HepG2 (cell line): ENCODE measurements around the gene TMEM198. TPM values are rescaled to one million over a fixed set of nuclear protein-coding genes. Genes with fewer than 3 reads are reported as not detected.

Experiments
- ATF2 ChIP-seq: sonication (generic); formaldehyde crosslinking; IDR thresholded peaks from 2 replicates; pipeline ENCODE4 v1.4.0; 2020; ENCODE audit warnings: missing genetic modification reagents
- CEBPG ChIP-seq: IDR thresholded peaks from 2 replicates; pipeline ENCODE4 v1.6.1; 2016
- CREB1 ChIP-seq, 2 experiments: fragments of 450-650 bp in 1 of 2; IDR thresholded peaks; 2 replicates each; pipeline ENCODE4 v1.6.1; 2016 to 2017; ENCODE audit warnings: control low read depth in 1 of 2, mild to moderate bottlenecking in 1 of 2, missing compliant biosample characterization in 1 of 2, missing genetic modification characterization in 1 of 2
- JUND ChIP-seq: sonication (generic); formaldehyde crosslinking; IDR thresholded peaks from 2 replicates; pipeline ENCODE4 v1.8.0; 2022; ENCODE audit warnings: mild to moderate bottlenecking, missing genetic modification reagents
- KLF6 ChIP-seq: IDR thresholded peaks from 2 replicates; pipeline ENCODE4 v1.8.0; 2016; ENCODE audit warnings: missing biosample characterization, missing genetic modification reagents
- MEIS2 ChIP-seq: sonication (generic); formaldehyde crosslinking; IDR thresholded peaks from 2 replicates; pipeline ENCODE4 v1.9.0; 2021; ENCODE audit warnings: mild to moderate bottlenecking, missing genetic modification reagents
- NAIF1 ChIP-seq: sonication (generic); formaldehyde crosslinking; IDR thresholded peaks from 2 replicates; pipeline ENCODE4 v1.5.0; 2020; ENCODE audit warnings: mild to moderate bottlenecking, missing genetic modification reagents, borderline replicate concordance
- NFKB2 ChIP-seq: sonication (generic); formaldehyde crosslinking; IDR thresholded peaks from 2 replicates; pipeline ENCODE4 v1.4.0; 2020; ENCODE audit warnings: missing genetic modification reagents, borderline replicate concordance
- PCBP2 ChIP-seq: fragments of 200-400 bp; formaldehyde crosslinking; optimal IDR thresholded peaks from 2 replicates; pipeline ENCODE3; 2018; ENCODE audit warnings: low read length, low read depth; ENCODE audit not compliant: poor library complexity, severe bottlenecking
- REPIN1 ChIP-seq: sonication (generic); formaldehyde crosslinking; IDR thresholded peaks from 2 replicates; pipeline ENCODE4 v1.8.0; 2022; ENCODE audit warnings: missing genetic modification reagents, low read depth, mild to moderate bottlenecking, borderline replicate concordance
- REST ChIP-seq, 2 experiments: IDR thresholded peaks; 2 replicates each; pipeline ENCODE4 v1.6.1; 2011 to 2012; ENCODE audit warnings: low read length in 2 of 2, borderline replicate concordance in 1 of 2, low read depth in 1 of 2, mild to moderate bottlenecking in 1 of 2, moderate library complexity in 1 of 2
- ZNF235 ChIP-seq: sonication (generic); formaldehyde crosslinking; IDR thresholded peaks from 2 replicates; pipeline ENCODE4 v1.8.1; 2023; ENCODE audit warnings: mild to moderate bottlenecking, missing genetic modification reagents, borderline replicate concordance
- ZNF746 ChIP-seq: sonication (generic); formaldehyde crosslinking; IDR thresholded peaks from 2 replicates; pipeline ENCODE4 v1.8.0; 2022; ENCODE audit warnings: mild to moderate bottlenecking, missing genetic modification reagents
- ZSCAN12 ChIP-seq: sonication (generic); formaldehyde crosslinking; IDR thresholded peaks from 2 replicates; pipeline ENCODE4 v1.9.0; 2021; ENCODE audit warnings: mild to moderate bottlenecking, missing genetic modification reagents
- polyA plus RNA-seq, 8 experiments: library from polyadenylated mRNA; depleted of rRNA in 3 of 8; stranded (reverse) in 7 of 8; unstranded in 1 of 8; fragments of >200 nt; fragmentation: Illumina TruSeq in 4 of 8; extraction: Trizol in 4 of 8; gene quantifications; 2 replicates each; pipeline versions ENCODE4 v1.2.1 to v1.2.3, GENCODE V29; 2011 to 2016; ENCODE audit warnings: low read depth in 4 of 8, missing spikeins in 1 of 8, mixed read lengths in 1 of 8; ENCODE audit not compliant: insufficient read depth in 1 of 8
- total RNA-seq, 5 experiments: library from RNA; depleted of rRNA; stranded (reverse); fragments of >200 nt; fragmentation: Illumina TruSeq; extraction: Trizol; gene quantifications; 2 replicates each; pipeline ENCODE4 v1.2.3, GENCODE V29; 2016; ENCODE audit warnings: low read depth in 1 of 5
- TF ChIP-seq, protein P1 (sequence below): IDR thresholded peaks from 2 replicates; pipeline ENCODE4 v1.6.1; 2016
- TF ChIP-seq, protein P2 (sequence below), 2 experiments: sonication (generic) in 1 of 2; formaldehyde crosslinking in 1 of 2; IDR thresholded peaks; 2 replicates each; pipeline versions ENCODE4 v1.5.1 to v1.6.1; 2011 to 2020; ENCODE audit warnings: borderline replicate concordance in 1 of 2, low read depth in 1 of 2, low read length in 1 of 2, mild to moderate bottlenecking in 1 of 2, missing genetic modification reagents in 1 of 2, moderate library complexity in 1 of 2
- TF ChIP-seq, protein P3 (sequence below): sonication (generic); formaldehyde crosslinking; IDR thresholded peaks from 2 replicates; pipeline ENCODE4 v1.5.1; 2020; ENCODE audit warnings: missing genetic modification reagents, mild to moderate bottlenecking, borderline replicate concordance

The TMEM198 gene
- total and polyA plus RNA-seq, 2 of the 13 experiments (the other 11 are each of a cell fraction or from before 2014, with no cell fraction given): 17.3 to 23.5 TPM

- TF ChIP-seq, protein P1, sequence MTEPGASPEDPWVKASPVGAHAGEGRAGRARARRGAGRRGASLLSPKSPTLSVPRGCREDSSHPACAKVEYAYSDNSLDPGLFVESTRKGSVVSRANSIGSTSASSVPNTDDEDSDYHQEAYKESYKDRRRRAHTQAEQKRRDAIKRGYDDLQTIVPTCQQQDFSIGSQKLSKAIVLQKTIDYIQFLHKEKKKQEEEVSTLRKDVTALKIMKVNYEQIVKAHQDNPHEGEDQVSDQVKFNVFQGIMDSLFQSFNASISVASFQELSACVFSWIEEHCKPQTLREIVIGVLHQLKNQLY (CRISPR knock-in tag): no peak
- TF ChIP-seq, protein P2, sequence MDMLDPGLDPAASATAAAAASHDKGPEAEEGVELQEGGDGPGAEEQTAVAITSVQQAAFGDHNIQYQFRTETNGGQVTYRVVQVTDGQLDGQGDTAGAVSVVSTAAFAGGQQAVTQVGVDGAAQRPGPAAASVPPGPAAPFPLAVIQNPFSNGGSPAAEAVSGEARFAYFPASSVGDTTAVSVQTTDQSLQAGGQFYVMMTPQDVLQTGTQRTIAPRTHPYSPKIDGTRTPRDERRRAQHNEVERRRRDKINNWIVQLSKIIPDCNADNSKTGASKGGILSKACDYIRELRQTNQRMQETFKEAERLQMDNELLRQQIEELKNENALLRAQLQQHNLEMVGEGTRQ (IDR thresholded peaks at IDR 0.05; ENCODE audit: low read depth, low read length): no peak
- TF ChIP-seq, protein P2 (CRISPR knock-in tag; IDR thresholded peaks at IDR 0.05; ENCODE audit: borderline replicate concordance): no peak
- TF ChIP-seq CREB1 (IDR thresholded peaks at IDR 0.05): no peak
- TF ChIP-seq CREB1 (CRISPR knock-in tag; IDR thresholded peaks at IDR 0.05): no peak
- peak; percentile 84; the same call in 1 of the 2 replicates for TF ChIP-seq REPIN1
- no peak for TF ChIP-seq ZSCAN12 (CRISPR knock-in tag)
- no peak for TF ChIP-seq KLF6 (CRISPR knock-in tag)
- TF ChIP-seq CEBPG: no peak
- no peak for TF ChIP-seq ATF2
- no peak for TF ChIP-seq REST (IDR thresholded peaks at IDR 0.05; ENCODE audit: borderline replicate concordance in 1 of 2, low read depth in 1 of 2, low read length in 2 of 2)
- TF ChIP-seq PCBP2: no peak
- no peak for TF ChIP-seq ZNF746
- TF ChIP-seq ZNF235 (CRISPR knock-in tag): no peak
- no peak for TF ChIP-seq JUND (CRISPR knock-in tag)
- TF ChIP-seq MEIS2: peak; percentile 58; the same call in 1 of the 2 replicates
- peak; percentile 86; the same call in 1 of the 2 replicates for TF ChIP-seq NFKB2 (CRISPR knock-in tag)
- TF ChIP-seq NAIF1 (CRISPR knock-in tag): no peak
- TF ChIP-seq, protein P3, sequence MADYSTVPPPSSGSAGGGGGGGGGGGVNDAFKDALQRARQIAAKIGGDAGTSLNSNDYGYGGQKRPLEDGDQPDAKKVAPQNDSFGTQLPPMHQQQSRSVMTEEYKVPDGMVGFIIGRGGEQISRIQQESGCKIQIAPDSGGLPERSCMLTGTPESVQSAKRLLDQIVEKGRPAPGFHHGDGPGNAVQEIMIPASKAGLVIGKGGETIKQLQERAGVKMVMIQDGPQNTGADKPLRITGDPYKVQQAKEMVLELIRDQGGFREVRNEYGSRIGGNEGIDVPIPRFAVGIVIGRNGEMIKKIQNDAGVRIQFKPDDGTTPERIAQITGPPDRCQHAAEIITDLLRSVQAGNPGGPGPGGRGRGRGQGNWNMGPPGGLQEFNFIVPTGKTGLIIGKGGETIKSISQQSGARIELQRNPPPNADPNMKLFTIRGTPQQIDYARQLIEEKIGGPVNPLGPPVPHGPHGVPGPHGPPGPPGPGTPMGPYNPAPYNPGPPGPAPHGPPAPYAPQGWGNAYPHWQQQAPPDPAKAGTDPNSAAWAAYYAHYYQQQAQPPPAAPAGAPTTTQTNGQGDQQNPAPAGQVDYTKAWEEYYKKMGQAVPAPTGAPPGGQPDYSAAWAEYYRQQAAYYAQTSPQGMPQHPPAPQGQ: no peak
Measured at GRCh38 chr2:219530048-219530963, 13.5 kb upstream of the TMEM198 start (continued).
